DOHH2 (cell line): Measurements from ENCODE around the gene YES1.

Experiments used
- CTCF ChIP-seq: fragments of 200-600 bp; sonication (generic); IDR thresholded peaks from one replicate; pipeline ENCODE4 v1.5.1; 2014; ENCODE audit warnings: antibody characterized with exemption, mild to moderate bottlenecking, low read depth, low read length; ENCODE audit not compliant: poor library complexity, severe bottlenecking
- EZH2phosphoT487 ChIP-seq: fragments of 200-600 bp; sonication (generic); IDR thresholded peaks from 2 replicates; pipeline ENCODE4 v1.6.1; 2017; ENCODE audit warnings: borderline replicate concordance, mild to moderate bottlenecking, antibody characterized with exemption, low read length, moderate library complexity, mixed read lengths

GRCh38 chr18:679516-679915 is 132.5 kb downstream of the YES1 start:
- no peak for TF ChIP-seq EZH2phosphoT487
- TF ChIP-seq CTCF = no peak
